Activated T-cell treated with anti-CD3 and anti-CD28 coated beads for 1 hour (primary cell): Measurements from ENCODE around the gene ARID3A.
A peak's percentile ranks its signal among the peaks of the same experiment; 100 is the strongest.

Experiments used
- DNase-seq: peaks from one replicate; pipeline ENCODE4 v3.0.0-alpha.2; 2020; ENCODE audit warnings: low read depth

ARID3A gene

DNA sequence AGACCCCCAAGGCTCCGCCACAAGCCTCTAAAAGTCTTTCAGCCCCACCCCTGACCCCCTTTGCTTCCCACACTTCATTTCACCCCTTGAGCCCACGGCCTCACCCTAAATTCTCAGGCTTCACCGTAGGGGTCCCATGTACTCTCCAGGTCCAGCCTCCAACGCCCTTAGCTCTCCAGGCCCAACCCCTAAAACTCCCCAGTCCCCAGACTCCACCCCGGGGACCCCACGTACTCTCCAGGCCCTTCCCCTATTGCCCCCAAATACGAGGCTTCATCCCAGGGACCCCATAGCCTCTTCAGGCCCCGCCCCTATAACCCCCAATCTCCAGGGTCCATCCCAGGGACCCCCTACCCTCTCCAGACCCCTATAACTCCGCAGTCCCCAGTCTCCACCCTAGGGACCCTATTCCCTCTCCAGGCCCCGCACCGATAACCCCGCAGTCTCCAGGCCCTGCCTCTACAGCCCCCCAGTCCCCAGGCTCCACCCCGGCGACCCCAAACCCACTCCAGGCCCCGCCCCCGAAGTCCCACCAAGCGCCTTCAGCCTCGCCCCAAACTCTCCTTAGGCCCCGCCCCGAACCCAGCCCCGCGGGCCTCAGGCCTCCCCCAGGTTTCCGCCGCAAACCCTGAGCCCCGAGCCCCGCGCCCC, 33.5 kb upstream of the ARID3A start:
- no peak for DNase-seq

DNA sequence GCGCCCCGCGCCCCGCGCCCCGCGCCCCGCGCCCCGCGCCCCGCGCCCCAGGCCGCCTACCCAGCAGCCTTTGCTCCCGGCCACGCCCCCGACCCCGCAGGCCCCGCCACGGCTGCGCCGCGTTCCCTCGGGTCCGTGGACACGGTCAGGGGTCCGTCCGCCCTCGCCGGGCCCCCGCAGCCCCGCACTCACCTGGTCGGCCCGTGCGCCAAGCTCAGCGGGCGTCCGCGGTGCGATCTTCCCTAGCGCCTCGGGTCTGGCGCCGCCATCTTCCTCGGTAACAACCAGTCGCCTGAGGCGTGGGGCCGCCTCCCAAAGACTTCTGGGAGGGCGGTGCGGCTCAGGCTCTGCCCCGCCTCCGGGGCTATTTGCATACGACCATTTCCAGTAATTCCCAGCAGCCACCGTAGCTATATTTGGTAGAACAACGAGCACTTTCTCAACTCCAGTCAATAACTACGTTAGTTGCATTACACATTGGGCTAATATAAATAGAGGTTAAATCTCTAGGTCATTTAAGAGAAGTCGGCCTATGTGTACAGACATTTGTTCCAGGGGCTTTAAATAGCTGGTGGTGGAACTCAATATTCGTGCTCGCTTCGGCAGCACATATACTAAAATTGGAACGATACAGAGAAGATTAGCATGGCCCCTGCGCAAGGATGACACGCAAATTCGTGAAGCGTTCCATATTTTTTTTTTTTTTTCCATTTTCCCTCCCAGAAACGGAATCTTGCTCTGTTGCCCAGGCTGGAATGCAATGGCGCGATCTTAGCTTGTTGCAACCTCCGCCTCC, 32.7 kb upstream of the ARID3A start, which contains the start of the genes MED16 and RNU6-9:
TSS of gene MED16 (minus strand) at position 294 of the 796 bp plus-strand sequence. CDS start 2,056 bp downstream, outside the sequence.
TSS of gene RNU6-9 (plus strand) at position 591 of the 796 bp plus-strand sequence.
- peak; percentile 81 for DNase-seq

DNA sequence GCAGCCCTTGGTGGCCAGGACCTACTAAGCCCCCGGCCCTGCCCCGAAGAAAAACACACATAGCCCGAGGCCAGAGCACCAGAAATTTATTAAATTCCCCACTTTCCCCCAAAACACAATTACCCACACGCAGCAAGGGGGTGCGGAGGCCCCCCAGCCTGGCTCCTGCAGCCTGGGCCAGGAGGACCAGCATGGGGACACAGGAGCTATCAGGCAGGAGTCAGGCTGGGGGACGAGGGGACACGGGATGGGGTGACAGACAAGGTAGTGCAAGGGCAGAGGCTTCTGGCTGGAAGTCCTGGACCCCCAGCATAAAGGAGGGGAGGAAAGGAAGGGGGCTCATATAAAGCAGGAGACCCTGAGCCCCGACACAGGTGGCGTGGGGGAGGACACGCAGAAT, 29.4 kb upstream of the ARID3A start:
- no peak for DNase-seq

DNA sequence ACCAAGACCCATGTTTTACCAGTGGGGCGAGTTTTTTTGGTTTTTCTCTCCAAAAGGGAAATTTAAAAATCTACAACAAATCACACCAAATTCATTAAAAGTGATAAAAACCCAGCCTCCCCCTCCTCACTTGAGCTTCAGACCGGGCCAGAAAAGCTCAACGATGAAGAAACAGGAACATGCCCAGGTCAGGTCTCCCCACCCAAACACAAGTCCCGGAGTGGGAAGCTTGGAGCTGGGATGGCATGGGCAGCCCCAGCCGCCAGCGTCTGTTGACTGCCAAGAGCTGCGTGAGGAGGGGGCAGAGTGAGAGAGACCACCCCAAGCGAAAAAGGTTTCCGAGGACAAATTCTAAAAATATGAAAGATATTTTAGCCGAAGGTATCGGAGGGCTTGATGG, 28.8 kb upstream of the ARID3A start:
- no peak for DNase-seq

DNA sequence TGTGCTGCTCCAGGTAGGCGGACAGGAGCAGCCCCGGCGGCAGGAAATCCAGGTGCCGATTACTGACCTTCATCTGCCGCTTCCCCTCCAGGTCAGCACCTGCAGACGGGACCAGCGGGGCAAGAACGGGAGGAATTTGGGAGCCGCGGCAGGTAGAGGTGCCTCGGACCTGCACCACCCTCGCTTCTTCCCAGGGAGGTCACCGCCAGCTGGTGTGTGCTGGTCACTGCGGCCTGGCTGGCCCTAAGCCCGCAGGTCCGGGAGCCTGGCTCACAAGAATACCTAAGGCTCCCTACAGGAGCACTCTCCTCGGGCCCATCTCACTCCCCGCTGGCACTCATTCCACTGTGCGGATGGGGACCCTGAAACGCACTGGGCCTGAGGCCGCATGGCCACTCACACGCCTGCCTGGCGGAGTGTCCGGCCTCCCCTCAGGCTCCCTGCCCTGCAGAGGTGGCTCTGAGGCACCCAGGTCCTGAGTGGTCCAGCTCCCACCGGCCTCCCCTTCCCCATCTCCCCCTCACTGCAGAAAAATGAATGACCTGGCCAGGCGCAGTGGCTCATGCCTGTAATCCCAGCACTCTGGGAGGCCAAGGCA, 28.3 kb upstream of the ARID3A start:
- no peak for DNase-seq

DNA sequence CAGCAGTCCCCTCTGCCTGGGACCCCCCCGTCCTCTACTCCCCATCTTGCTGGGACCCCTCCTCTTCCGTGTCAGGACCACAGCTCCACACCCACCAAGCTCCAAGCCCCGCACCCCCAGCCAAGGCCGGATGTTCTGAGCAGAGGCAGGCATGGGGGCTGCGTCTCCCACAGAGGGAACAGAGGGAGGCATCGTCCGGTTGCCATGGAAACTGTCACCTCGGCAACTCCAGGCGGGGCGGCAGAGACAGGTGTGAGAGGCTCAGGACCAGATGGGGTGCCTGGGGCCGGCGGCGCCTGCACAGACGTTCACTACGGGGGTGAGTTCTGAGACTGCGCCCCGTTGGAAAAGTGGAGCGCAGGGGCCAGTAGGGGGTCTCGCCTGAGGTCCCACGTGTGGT, 27.2 kb upstream of the ARID3A start:
- no peak for DNase-seq

DNA sequence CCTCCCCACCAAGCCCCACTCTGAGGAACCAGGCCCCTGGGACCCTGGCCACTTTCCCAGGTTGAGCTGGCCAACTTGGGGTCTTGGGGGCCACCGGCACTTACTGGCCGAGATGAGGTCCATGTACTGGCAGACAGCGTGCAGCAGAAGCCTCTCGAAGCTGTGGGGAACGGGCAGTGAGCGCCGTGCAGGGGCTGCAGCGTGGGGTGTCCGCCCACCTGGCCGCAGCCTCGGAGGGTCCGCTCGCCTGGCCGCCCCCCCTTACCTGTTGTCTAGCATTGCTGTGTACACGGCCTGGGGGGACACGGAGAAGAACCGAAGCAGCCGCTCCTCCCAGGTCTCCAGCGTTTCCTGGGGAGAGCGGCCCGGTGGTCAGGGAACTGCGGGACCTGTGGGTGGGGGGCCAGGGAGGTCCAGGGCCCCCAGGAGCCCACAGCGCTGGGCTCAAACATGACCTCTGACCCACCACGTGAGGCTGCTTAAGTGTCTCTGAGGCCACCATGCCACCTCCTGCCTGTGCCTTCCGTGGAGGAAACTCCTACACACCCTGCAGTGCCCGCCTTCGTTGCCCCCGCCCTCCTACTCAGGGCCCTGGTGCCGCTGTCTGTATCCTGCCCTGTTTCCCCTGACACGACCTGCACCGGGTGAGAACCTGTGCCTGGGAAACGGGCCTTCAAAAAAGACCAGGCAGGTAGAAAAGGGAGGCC, 26.3 kb upstream of the ARID3A start:
- DNase-seq: no peak

DNA sequence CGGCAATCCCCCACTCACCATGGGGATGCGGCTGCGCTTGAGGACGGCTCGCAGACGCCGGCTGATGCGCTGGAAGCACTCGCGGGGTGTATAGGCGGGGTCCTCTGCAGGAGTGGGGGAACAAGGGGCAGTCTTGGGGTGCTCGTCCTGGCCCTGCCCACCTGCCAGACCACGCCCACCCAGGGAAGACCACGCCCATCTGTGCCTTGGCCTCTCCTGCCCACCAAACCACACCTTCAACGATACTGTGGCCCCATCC, 25.9 kb upstream of the ARID3A start:
- no peak for DNase-seq

DNA sequence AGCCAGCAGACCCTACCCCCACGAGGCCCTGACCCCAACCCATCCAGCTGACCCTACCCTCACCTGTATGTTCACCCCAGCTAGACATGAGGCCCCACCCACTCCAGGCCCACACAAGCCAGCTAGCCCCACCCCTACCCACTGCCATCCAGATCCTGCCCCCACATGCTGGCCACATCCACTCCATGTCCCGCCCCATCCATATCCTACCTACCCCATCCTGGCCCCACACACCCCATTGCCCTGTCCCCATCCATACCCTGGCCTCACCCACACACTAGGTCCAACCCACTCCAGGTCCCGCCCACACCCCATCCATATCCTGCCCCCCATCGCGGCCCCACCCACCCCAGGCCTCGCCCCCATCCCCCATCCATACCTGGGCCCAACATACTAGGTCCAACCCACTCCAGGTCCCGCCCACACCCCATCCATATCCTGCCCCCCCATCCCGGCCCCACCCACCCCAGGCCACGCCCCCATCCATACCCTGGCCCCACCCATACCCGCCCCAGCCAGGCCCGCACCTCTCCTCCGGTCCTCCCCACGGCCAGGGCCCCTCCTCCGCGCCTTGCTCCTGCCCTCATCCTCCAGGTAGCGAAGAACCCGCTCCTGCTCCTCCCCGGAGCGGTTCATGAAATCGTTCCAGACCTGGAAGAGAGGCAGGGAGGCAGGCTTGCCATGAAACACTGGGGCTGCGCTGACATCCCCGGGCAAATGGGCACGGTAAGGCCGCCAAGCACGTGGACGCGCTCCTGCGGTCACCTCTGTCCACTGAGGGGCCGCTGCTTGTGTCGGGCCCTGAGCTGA, 25.3 kb upstream of the ARID3A start:
- DNase-seq: no peak

DNA sequence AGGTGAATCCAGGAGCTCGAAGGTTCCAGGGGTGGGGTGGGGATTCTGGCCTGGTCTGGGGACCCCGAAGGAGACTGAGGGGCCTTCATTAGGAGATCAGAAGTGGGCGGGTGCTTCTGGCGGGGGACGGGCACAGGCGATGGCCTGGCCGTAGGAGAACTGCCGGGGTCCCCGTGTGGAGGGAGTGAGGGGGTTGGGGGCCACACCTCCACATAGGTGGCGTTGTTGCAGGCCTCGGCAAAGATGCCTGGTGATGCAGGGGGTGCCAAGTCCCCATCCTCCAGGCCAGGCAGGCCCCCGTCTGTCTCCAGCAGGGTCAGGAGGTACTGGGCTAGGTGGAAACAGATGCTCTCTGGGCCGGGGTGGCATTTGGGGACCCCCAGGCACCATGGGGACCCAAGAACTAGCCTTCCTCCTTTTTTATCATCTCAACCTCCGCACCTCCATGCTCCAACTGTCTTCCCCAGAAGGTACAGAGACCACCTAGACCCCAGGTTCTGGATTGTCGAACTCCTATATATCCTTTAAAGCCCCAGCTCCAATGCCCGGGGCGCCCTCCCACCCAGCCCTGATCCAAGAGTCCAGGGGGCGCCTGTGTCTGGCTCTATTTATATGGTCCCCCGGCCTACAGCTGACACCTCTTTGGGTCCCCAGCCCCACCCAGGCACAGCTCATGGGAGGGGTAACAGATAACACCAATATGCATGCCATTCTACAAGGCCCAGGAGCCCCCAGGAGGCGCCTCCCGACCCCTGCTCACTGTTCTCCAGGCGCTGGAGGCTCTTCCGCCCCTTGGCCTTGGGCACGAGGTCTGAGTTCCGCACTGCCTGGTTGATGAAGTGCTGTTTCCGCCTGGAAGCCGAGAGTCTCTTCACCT, 24.4 kb upstream of the ARID3A start:
- no peak for DNase-seq

DNA sequence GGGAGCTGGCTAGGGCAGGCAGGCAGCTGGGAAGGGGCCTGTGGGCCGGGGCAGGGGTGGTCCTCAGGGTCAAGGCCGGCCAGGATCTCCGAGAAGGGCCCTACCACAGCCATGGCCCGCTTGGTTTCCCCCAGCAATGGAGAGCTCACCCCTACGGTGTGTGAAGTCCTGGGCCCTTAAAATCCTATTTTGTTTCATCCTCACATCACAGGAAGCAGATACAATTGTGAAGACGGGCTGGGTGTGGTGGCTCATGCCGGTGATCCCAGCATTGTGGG, 23.8 kb upstream of the ARID3A start:
- DNase-seq: no peak

DNA sequence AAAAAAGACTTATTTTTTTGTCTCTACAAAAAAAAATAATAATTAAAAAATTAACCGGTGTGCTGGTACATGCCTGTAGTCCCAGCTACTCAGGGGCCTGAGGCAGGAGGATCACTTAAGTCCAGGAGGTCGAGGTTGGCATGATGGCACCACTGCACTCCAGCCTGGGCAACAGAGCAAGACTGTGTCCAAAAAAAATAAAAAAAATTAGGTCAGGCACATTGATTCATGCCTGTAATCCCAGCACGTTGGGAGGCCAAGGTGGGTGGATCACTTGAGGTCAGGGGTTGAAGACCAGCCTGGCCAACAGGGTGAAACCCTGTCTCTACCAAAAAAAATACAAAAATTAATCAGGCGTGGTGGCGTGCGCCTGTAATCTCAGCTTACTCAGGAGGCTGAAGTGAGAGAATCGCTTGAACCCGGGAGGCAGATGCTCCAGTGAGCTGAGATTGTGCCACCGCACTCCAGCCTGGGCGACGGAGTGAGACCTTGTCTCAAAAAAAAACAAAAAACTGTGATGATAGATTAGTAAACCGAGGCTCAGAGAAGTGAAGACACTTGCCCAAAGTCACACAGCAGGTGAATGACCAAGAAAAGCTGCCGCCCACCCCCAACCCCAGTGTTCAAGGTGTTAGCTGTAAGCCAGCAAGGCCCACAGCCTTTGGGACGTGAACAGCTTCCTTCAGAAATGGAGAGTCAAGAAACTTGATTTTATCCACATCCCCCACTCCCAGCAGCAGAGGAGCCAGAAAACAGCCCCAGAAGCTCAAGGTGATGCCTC, 23.2 kb upstream of the ARID3A start:
- DNase-seq: no peak

DNA sequence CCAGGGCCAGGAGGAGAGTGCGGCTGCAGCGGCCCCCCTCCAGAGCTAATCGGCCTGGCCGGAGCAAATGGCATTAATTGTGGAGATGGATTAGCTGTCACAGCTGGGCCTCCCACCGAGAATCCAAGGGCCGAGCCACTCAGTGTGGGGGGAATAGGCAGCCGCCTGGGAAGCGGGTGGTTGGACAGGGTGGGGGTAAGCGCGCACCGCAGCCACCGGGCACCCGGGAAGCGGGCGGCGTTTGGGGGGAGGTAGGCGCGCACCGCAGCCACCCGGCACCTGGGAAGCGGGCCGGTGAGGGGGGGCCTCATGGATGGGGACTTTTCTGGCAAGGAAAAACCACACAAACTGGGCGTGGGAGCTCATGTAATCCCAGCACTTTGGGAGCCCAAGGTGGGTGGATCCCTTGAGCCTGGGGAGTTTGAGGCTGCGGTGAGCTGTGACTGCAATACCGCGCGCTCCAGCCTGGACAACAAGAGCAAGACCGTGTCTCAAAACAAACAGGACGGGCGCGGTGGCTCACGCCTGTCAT, 22.5 kb upstream of the ARID3A start:
- no peak for DNase-seq

DNA sequence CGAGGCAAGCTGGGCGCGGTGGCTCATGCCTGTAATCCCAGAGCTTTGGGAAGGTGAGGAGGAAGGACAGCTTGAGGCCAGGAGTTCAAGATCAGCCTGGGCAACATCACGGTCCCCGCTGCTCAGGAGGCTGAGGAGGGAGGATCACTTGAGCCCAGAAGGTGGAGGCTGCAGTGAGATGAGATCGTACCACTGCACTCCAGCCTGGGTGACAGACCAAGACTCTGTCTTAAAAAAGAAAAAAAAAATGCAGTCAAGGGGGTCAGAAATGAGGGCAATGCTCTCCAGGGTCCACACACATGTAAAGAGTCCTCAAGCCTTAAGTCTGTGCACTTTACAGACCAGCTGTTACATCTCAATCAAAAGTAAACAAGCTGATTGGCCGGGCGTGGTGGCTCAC, 21.3 kb upstream of the ARID3A start:
- DNase-seq: no peak

DNA sequence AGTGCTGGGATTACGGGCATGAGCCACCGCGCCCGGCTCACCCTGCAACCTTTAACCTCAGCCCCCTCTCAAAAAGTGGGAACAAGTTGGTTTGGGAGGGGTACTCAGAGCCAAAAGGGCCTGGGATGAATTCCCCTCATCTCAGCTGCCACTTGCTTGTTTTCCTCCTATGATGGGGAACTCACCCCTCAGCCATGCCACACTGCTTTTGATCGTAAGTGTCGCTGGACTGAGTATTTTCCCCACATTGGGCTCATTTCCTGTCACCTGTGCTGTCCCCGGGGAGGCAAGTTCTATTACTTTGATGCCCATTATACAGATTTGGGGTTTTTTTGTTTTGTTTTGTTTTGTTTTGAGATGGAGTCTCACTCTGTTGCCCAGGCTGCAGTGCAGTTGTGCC, 19.4 kb upstream of the ARID3A start:
- no peak for DNase-seq

DNA sequence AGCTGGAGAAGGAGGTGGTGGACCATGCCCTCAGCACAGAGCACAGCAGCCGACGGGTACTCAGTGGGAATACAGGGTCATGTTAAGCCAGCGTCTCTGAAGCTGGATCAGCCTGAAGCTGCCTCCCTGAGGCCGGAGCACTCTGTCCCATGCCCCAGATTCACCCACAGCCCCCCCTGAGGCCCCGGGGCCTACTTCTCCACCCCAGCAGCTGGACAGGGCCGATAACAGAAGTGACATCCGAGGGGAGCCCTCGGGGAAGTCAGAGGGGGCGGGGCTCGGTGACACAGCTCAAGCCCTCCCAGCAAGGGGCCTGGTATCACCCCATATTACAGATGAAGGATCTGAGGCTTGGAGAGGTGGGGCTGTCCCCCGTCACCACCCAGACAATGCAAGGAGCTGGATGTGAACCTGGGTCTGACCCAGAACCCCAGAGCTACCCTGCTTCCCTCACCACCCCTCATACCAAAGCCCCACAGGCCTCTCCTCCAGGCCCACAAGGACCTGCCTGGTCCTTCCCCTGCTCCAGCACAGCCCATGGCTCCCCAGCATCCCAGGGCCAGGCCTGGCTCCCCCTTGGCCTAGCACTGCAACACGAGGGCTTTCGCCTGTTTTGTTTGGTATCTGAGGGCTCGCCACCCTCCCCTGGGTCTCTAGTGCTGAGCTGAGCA, 18.5 kb upstream of the ARID3A start:
- DNase-seq: no peak

DNA sequence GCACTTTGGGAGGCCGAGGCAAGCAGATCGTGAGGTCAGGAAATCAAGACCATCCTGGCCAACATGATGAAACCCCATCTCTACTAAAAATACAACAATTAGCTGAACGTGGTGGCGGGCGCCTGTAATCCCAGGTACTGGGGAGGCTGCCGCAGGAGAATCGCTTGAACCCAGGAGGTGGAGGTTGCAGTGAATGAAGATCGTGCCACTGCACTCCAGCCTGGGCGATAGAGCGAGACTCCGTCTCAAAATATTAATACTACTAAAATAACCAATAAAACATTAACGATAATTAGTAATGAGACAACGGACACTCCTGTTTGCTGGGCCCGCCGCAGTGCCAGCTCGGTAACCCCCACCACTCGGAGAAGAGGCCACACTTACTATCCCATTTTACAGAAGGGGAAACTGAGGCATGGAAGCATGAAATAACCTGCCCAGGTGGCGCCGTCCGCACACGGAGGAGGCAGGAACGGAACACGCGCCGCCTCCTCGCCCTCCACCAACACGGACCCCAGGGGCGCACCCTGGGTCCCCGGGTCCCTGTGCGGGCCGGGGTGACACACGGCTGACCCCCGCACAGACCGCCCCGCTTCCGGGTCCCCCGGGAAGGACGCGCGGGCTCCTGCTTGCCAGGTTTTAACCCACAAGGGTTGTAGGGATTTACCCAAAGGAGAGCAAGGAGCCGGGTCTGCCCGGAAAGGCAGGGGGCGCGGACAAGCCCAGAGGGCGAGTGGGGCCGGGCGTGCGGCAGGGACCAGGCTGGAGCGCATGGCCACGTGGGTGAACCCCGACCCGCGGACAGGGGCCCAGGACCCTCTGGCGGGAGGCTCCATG, 14.4 kb upstream of the ARID3A start:
- DNase-seq: no peak

DNA sequence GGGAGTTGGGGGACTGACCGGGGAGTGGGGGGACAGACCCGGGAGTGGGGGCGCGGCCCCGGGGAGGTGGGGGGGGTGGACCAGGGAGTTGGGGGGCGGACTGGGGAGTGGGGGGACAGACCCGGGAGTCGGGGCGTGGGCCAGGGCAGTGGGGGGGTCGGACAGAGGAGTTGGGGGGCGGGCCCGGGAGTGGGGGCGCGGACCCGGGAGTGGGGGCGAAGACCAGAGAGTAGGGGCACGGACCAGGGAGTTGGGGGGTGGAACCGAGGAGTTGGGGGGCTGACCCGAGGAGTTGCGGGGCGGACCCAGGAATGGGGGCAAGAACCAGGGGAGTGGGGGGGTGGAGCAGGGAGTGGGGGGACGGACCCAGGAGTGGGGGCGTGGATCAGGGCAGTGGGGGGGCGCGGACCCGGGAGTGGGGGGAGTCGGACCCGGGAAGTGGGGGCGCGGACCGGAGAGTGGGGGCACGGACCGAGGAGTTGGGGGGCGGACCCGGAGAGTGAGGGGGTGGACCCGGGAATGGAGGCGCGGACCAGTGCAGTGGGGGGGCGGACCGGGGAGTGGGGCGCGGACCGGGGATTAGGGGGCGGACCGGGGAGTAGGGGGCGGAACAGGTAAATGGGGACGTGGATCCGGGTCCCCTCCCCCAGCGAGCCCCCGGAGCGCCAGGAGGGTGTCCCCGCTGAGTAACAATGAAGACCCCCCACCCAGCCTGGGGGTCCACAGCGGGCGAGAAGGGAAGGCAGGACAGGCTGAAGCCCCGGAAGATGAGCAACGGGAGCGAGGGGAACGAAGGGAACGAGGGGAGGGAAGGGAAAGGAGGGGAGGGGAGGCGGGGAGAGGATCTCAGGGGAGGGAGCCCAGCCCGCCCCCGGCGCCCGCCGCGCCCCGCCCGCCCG, 13.4 kb upstream of the ARID3A start:
- DNase-seq: no peak
